HepG2 (cell line): ENCODE data around the gene EPO. TPM values are rescaled to one million over a fixed set of nuclear protein-coding genes. Genes with fewer than 3 reads are reported as not detected.

Experiments used
- ARID5B ChIP-seq: IDR thresholded peaks from 2 replicates; pipeline ENCODE4 v1.4.0; 2020; ENCODE audit warnings: mild to moderate bottlenecking, missing genetic modification reagents
- CEBPG ChIP-seq: IDR thresholded peaks from 2 replicates; pipeline ENCODE4 v1.6.1; 2016
- E2F2 ChIP-seq: sonication (generic); formaldehyde crosslinking; IDR thresholded peaks from 2 replicates; pipeline ENCODE4 v1.4.0; 2020; ENCODE audit warnings: missing genetic modification reagents, borderline replicate concordance
- ETS1 ChIP-seq: sonication (generic); formaldehyde crosslinking; IDR thresholded peaks from 2 replicates; pipeline ENCODE4 v1.4.0; 2020; ENCODE audit warnings: missing genetic modification reagents
- FOXC1 ChIP-seq: sonication (generic); formaldehyde crosslinking; IDR thresholded peaks from 2 replicates; pipeline ENCODE4 v1.8.0; 2022; ENCODE audit warnings: mild to moderate bottlenecking, missing genetic modification reagents, borderline replicate concordance
- GATA4 ChIP-seq: sonication (generic); IDR thresholded peaks from 2 replicates; pipeline ENCODE4 v1.6.1; 2016; ENCODE audit warnings: antibody characterized with exemption, low read depth, borderline replicate concordance
- NFE2 ChIP-seq: sonication (generic); formaldehyde crosslinking; IDR thresholded peaks from 2 replicates; pipeline ENCODE4 v1.4.0; 2020; ENCODE audit warnings: missing genetic modification reagents
- PATZ1 ChIP-seq: sonication (generic); formaldehyde crosslinking; IDR thresholded peaks from 2 replicates; pipeline ENCODE4 v1.4.0; 2020; ENCODE audit warnings: missing genetic modification reagents
- POGK ChIP-seq: sonication (generic); formaldehyde crosslinking; conservative IDR thresholded peaks from 2 replicates; pipeline ENCODE4 v1.8.0; 2022; ENCODE audit warnings: mild to moderate bottlenecking, moderate library complexity, missing genetic modification reagents
- SETDB1 ChIP-seq: sonication (generic); formaldehyde crosslinking; IDR thresholded peaks from 2 replicates; pipeline ENCODE4 v1.5.1; 2020; ENCODE audit warnings: missing genetic modification reagents, mild to moderate bottlenecking, borderline replicate concordance
- ZNF275 ChIP-seq: sonication (generic); formaldehyde crosslinking; IDR thresholded peaks from 2 replicates; pipeline ENCODE4 v1.8.0; 2022; ENCODE audit warnings: missing genetic modification reagents, mild to moderate bottlenecking, inconsistent platforms, borderline replicate concordance
- ZNF276 ChIP-seq: sonication (generic); formaldehyde crosslinking; IDR thresholded peaks from 2 replicates; pipeline ENCODE4 v1.4.0; 2020; ENCODE audit warnings: mild to moderate bottlenecking, low read depth, missing genetic modification reagents
- ZNF484 ChIP-seq: sonication (generic); formaldehyde crosslinking; IDR thresholded peaks from 2 replicates; pipeline ENCODE4 v1.5.1; 2020; ENCODE audit warnings: mild to moderate bottlenecking, low read depth, missing genetic modification reagents, borderline replicate concordance
- ZNF768 ChIP-seq: sonication (generic); formaldehyde crosslinking; IDR thresholded peaks from 2 replicates; pipeline ENCODE4 v1.4.0; 2020; ENCODE audit warnings: missing genetic modification reagents
- ZSCAN30 ChIP-seq: sonication (generic); formaldehyde crosslinking; IDR thresholded peaks from 2 replicates; pipeline ENCODE4 v1.5.0; 2020; ENCODE audit warnings: mild to moderate bottlenecking, missing genetic modification reagents
- polyA plus RNA-seq, 8 experiments: library from polyadenylated mRNA; depleted of rRNA in 3 of 8; stranded (reverse) in 7 of 8; unstranded in 1 of 8; fragments of >200 nt; fragmentation: Illumina TruSeq in 4 of 8; extraction: Trizol in 4 of 8; gene quantifications; 2 replicates each; pipeline versions ENCODE4 v1.2.1 to v1.2.3, GENCODE V29; 2011 to 2016; ENCODE audit warnings: low read depth in 4 of 8, missing spikeins in 1 of 8, mixed read lengths in 1 of 8; ENCODE audit not compliant: insufficient read depth in 1 of 8
- total RNA-seq, 5 experiments: library from RNA; depleted of rRNA; stranded (reverse); fragments of >200 nt; fragmentation: Illumina TruSeq; extraction: Trizol; gene quantifications; 2 replicates each; pipeline ENCODE4 v1.2.3, GENCODE V29; 2016; ENCODE audit warnings: low read depth in 1 of 5

Gene EPO
- total and polyA plus RNA-seq, 2 of the 13 experiments (the other 11 are each of a cell fraction or from before 2014, with no cell fraction given) = 10.3 to 25.7 TPM

- TF ChIP-seq FOXC1 (no peak), ZNF276 (CRISPR knock-in tag) (no peak), ZNF275 (CRISPR knock-in tag) (no peak), PATZ1 (0 out of 2 replicates have a peak, but pooled peaks have one; percentile 20), ZNF484 (CRISPR knock-in tag) (no peak), GATA4 (no peak), ARID5B (CRISPR knock-in tag) (peak; percentile 24; the same call in 1 of the 2 replicates), POGK (no peak), ZNF768 (CRISPR knock-in tag) (peak; percentile 38; the same call in 1 of the 2 replicates), ZSCAN30 (no peak), CEBPG (no peak), ETS1 (CRISPR knock-in tag) (no peak), SETDB1 (no peak), E2F2 (CRISPR knock-in tag) (no peak), NFE2 (CRISPR knock-in tag) (no peak)
Observed at GRCh38 chr7:100706672-100707311, 13.5 kb upstream of the EPO start (continued).
